DOHH2 (cell line): Measurements from ENCODE around the gene RIN3.

Experiments
- H3F3A ChIP-seq: fragments of 200-600 bp; sonication (generic), shearing (Covaris generic); 2 replicates; pipeline ENCODE4 v1.6.0; 2016; ENCODE audit warnings: antibody characterized with exemption, mild to moderate bottlenecking; ENCODE audit not compliant: control insufficient read depth, insufficient read depth
- H3K27ac ChIP-seq: fragments of 200-600 bp; sonication (generic); 2 replicates; pipeline ENCODE4 v1.5.1; 2014; ENCODE audit warnings: low read depth, mild to moderate bottlenecking, low read length, moderate library complexity
- H3K27me3 ChIP-seq: fragments of 200-600 bp; sonication (generic); 2 replicates; pipeline ENCODE4 v1.6.1; 2014; ENCODE audit warnings: mild to moderate bottlenecking, low read length, mixed read lengths; ENCODE audit not compliant: control insufficient read depth
- H3K36me3 ChIP-seq: fragments of 200-600 bp; sonication (generic); 2 replicates; pipeline ENCODE4 v1.6.1; 2014; ENCODE audit warnings: mild to moderate bottlenecking, low read length, moderate library complexity, mixed read lengths; ENCODE audit not compliant: control insufficient read depth
- H3K4me1 ChIP-seq: fragments of 200-600 bp; sonication (generic); 2 replicates; pipeline ENCODE4 v1.6.1; 2014; ENCODE audit warnings: mild to moderate bottlenecking, low read length, mixed read lengths; ENCODE audit not compliant: control insufficient read depth
- H3K4me2 ChIP-seq: fragments of 200-600 bp; sonication (generic); 2 replicates; pipeline ENCODE4 v1.6.0; 2014; ENCODE audit warnings: mild to moderate bottlenecking, low read length, moderate library complexity
- H3K4me3 ChIP-seq: fragments of 200-600 bp; sonication (generic); 2 replicates; pipeline ENCODE4 v1.5.1; 2014; ENCODE audit warnings: mild to moderate bottlenecking, low read length, mixed read lengths
- H3K79me2 ChIP-seq: fragments of 200-600 bp; sonication (generic); 2 replicates; pipeline ENCODE4 v1.6.1; 2014; ENCODE audit warnings: mild to moderate bottlenecking, low read length, mixed read lengths; ENCODE audit not compliant: control insufficient read depth
- H3K9me2 ChIP-seq: fragments of 200-600 bp; sonication (generic); replicated peaks from 2 replicates; pipeline ENCODE4 v1.6.1; 2014; ENCODE audit warnings: mild to moderate bottlenecking, low read length, mixed read lengths; ENCODE audit not compliant: control insufficient read depth
- H3K9me3 ChIP-seq: fragments of 200-600 bp; sonication (generic); 2 replicates; pipeline ENCODE4 v1.6.1; 2014; ENCODE audit warnings: antibody characterized with exemption, low read length, mixed read lengths; ENCODE audit not compliant: control insufficient read depth, insufficient read depth
- H4K20me1 ChIP-seq: fragments of 200-600 bp; sonication (generic); 2 replicates; pipeline ENCODE4 v1.6.0; 2014; ENCODE audit warnings: low read depth, mild to moderate bottlenecking, antibody characterized with exemption, low read length, moderate library complexity; ENCODE audit not compliant: control insufficient read depth, insufficient read depth
- CTCF ChIP-seq: fragments of 200-600 bp; sonication (generic); IDR thresholded peaks from one replicate; pipeline ENCODE4 v1.5.1; 2014; ENCODE audit warnings: antibody characterized with exemption, mild to moderate bottlenecking, low read depth, low read length; ENCODE audit not compliant: poor library complexity, severe bottlenecking
- EZH2phosphoT487 ChIP-seq: fragments of 200-600 bp; sonication (generic); IDR thresholded peaks from 2 replicates; pipeline ENCODE4 v1.6.1; 2017; ENCODE audit warnings: borderline replicate concordance, mild to moderate bottlenecking, antibody characterized with exemption, low read length, moderate library complexity, mixed read lengths

Gene RIN3

GRCh38 chr14:92540472-92541048 is 27.0 kb downstream of the RIN3 start:
- no peaks in the 10 kb centered on the region for H3K9me3 ChIP-seq
- no peaks in the 10 kb centered on the region for H3K36me3 ChIP-seq
- TF ChIP-seq EZH2phosphoT487 = no peak
- TF ChIP-seq CTCF = no peak
- H3K79me2 ChIP-seq = no peaks in the 10 kb centered on the region
- H3F3A ChIP-seq = no peaks in the 10 kb centered on the region
- no peaks in the 10 kb centered on the region for H3K9me2 ChIP-seq
- peaks cover 4% of the 10 kb centered on the region; the same call in 1 of the 2 replicates for H3K27me3 ChIP-seq
- H4K20me1 ChIP-seq = no peaks in the 10 kb centered on the region
- H3K4me2 ChIP-seq = no peak overlapping the region
- peaks cover 10% of the 10 kb centered on the region for H3K4me1 ChIP-seq
- no peak overlapping the region for H3K27ac ChIP-seq
- H3K4me3 ChIP-seq = no peak overlapping the region

GRCh38 chr14:92542766-92543554 is 29.4 kb downstream of the RIN3 start:
- TF ChIP-seq CTCF (no peak), EZH2phosphoT487 (no peak)
- Histone ChIP-seq H3K4me1 (peaks cover 10% of the 10 kb centered on the region), H3F3A (no peaks in the 10 kb centered on the region), H3K4me3 (no peak overlapping the region), H4K20me1 (peaks cover under 1% of the 10 kb centered on the region; the same call in 1 of the 2 replicates), H3K27ac (no peak overlapping the region), H3K9me3 (no peaks in the 10 kb centered on the region), H3K27me3 (peaks cover 4% of the 10 kb centered on the region; the same call in 1 of the 2 replicates), H3K79me2 (no peaks in the 10 kb centered on the region), H3K4me2 (no peak overlapping the region), H3K9me2 (no peaks in the 10 kb centered on the region), H3K36me3 (no peaks in the 10 kb centered on the region)

- no peak overlapping the region for H3K4me2 ChIP-seq
These were observed 30.6 kb downstream of the RIN3 start for GRCh38 chr14:92544051-92544720.

More at GRCh38 chr14:92544051-92544720, 30.6 kb downstream of the RIN3 start:
- Histone ChIP-seq H3K4me1 (no peaks in the 10 kb centered on the region), H3K9me3 (no peaks in the 10 kb centered on the region), H3F3A (no peaks in the 10 kb centered on the region), H3K4me3 (no peak overlapping the region), H3K9me2 (no peaks in the 10 kb centered on the region), H3K36me3 (no peaks in the 10 kb centered on the region), H4K20me1 (peaks cover 6% of the 10 kb centered on the region; the same call in 1 of the 2 replicates), H3K27ac (no peak overlapping the region), H3K79me2 (no peaks in the 10 kb centered on the region), H3K27me3 (peaks cover 7% of the 10 kb centered on the region; the same call in 1 of the 2 replicates)
- TF ChIP-seq CTCF = no peak
- no peak for TF ChIP-seq EZH2phosphoT487
